Activated T-helper 1 cell treated with anti-CD3 and anti-CD28 coated beads, Interleukin-12 subunit alpha, Interleukin-12 subunit beta, Interleukin-2, Interleukin-4 antibody, amounts not matched to agents 30 ng/mL and 10 ng/mL and 1 ng/mL, durations not matched to agents 14 hours and 24 hours and 36 hours (primary cell): ENCODE measurements around the gene SEMA4A. TPM values are rescaled to one million over a fixed set of nuclear protein-coding genes. Genes with fewer than 3 reads are reported as not detected.

Experiments
- DNase-seq: peaks from one replicate; pipeline ENCODE4 v3.0.0; 2021; ENCODE audit warnings: low spot score
- H3K27ac Mint-ChIP-seq: one replicate; pipeline ENCODE4 v1.8.0; 2021; ENCODE audit warnings: mild to moderate bottlenecking, mixed read lengths
- H3K27me3 Mint-ChIP-seq: one replicate; pipeline ENCODE4 v1.8.0; 2022; ENCODE audit warnings: mild to moderate bottlenecking, moderate library complexity, mixed read lengths; ENCODE audit not compliant: insufficient read depth
- H3K36me3 Mint-ChIP-seq: one replicate; pipeline ENCODE4 v1.8.0; 2021; ENCODE audit warnings: low read depth, mixed read lengths
- H3K4me1 Mint-ChIP-seq: one replicate; pipeline ENCODE4 v1.8.0; 2021; ENCODE audit warnings: low read depth, mixed read lengths
- H3K4me3 Mint-ChIP-seq: one replicate; pipeline ENCODE4 v1.8.0; 2021; ENCODE audit warnings: mild to moderate bottlenecking, moderate library complexity, mixed read lengths
- H3K9me3 Mint-ChIP-seq: one replicate; pipeline ENCODE4 v1.8.0; 2021; ENCODE audit warnings: mixed read lengths
- intact Hi-C: fragments of 100-400 bp; cut with micrococcal nuclease; formaldehyde crosslinking; loops from one replicate; pipeline ENCODE4 v1.15.1; 2024
- total RNA-seq: library from RNA; stranded (reverse); gene quantifications from 2 replicates; pipeline ENCODE4 v1.2.3, GENCODE V29; 2022

Gene SEMA4A
- total RNA-seq, 1 donor from 2014 or later = 9.0 TPM

DNA sequence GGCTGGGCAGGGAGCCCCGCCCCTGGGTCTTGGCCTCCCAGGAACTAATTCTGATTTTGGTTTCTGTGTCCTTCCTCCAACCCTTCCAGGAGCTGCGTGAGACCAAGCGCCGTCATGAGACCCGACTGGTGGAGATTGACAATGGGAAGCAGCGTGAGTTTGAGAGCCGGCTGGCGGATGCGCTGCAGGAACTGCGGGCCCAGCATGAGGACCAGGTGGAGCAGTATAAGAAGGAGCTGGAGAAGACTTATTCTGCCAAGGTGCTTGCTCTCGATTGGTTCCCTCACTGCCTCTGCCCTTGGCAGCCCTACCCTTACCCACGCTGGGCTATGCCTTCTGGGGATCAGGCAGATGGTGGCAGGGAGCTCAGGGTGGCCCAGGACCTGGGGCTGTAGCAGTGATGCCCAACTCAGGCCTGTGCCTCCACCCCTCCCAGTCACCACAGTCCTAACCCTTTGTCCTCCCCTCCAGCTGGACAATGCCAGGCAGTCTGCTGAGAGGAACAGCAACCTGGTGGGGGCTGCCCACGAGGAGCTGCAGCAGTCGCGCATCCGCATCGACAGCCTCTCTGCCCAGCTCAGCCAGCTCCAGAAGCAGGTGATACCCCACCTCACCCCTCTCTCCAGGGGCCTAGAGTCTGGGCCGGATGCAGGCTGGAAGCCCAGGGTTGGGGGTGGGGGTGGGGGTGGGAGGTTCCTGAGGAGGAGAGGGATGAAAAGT is 18.5 kb upstream of the SEMA4A start:
- Mint-ChIP-seq H3K4me1 (peaks cover 6% of the 10 kb centered on the region), H3K27ac (no peak overlapping the region), H3K4me3 (no peak overlapping the region), H3K9me3 (no peaks in the 10 kb centered on the region), H3K36me3 (peaks cover 3% of the 10 kb centered on the region), H3K27me3 (peaks cover 3% of the 10 kb centered on the region)
- intact Hi-C loops = no loop called here
- no peak for DNase-seq

DNA sequence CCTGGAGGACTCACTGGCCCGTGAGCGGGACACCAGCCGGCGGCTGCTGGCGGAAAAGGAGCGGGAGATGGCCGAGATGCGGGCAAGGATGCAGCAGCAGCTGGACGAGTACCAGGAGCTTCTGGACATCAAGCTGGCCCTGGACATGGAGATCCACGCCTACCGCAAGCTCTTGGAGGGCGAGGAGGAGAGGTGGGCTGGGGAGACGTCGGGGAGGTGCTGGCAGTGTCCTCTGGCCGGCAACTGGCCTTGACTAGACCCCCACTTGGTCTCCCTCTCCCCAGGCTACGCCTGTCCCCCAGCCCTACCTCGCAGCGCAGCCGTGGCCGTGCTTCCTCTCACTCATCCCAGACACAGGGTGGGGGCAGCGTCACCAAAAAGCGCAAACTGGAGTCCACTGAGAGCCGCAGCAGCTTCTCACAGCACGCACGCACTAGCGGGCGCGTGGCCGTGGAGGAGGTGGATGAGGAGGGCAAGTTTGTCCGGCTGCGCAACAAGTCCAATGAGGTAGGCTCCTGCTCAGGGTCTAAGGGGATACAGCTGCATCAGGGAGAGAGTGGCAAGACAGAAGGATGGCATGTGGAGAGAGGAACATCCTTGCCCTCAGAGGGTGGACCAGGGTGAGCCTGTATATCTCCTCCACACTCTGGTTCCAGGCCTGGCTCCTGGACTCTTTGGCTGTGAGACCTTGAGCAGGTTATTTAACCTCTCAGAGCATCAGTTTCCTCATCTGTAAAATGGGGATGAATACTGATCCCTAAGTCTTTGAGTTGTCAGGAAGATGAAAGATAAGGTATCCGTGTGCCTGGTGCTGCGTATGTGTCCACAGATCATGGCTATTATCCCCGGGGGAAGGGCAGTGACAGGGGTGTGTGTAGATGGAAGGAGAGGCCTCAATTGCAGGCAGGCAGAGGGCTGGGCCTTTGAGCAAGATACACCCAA is 17.2 kb upstream of the SEMA4A start:
- Mint-ChIP-seq H3K36me3 (no peaks in the 10 kb centered on the region), H3K27me3 (peaks cover 3% of the 10 kb centered on the region), H3K4me1 (no peaks in the 10 kb centered on the region), H3K27ac (no peak overlapping the region), H3K9me3 (no peaks in the 10 kb centered on the region), H3K4me3 (no peak overlapping the region)
- no peak for DNase-seq
- intact Hi-C loops = no loop called here

DNA sequence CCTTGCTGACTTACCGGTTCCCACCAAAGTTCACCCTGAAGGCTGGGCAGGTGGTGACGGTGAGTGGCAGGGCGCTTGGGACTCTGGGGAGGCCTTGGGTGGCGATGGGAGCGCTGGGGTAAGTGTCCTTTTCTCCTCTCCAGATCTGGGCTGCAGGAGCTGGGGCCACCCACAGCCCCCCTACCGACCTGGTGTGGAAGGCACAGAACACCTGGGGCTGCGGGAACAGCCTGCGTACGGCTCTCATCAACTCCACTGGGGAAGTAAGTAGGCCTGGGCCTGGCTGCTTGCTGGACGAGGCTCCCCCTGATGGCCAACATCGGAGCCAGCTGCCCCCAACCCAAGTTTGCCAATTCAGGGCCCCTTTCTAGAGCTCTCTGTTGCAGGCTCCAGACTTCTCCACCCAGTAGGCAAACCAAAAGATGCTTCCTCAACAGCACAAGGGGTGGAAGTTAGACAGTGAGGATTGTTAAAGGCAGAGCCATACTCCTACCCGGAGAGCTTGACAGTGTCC is 16.4 kb upstream of the SEMA4A start:
- no peaks in the 10 kb centered on the region for H3K9me3 Mint-ChIP-seq
- H3K4me3 Mint-ChIP-seq = no peak overlapping the region
- no peak overlapping the region for H3K27ac Mint-ChIP-seq
- H3K27me3 Mint-ChIP-seq = peaks cover 3% of the 10 kb centered on the region
- intact Hi-C loops = no loop called here
- H3K4me1 Mint-ChIP-seq = no peaks in the 10 kb centered on the region
- H3K36me3 Mint-ChIP-seq = no peaks in the 10 kb centered on the region
- DNase-seq = no peak

DNA sequence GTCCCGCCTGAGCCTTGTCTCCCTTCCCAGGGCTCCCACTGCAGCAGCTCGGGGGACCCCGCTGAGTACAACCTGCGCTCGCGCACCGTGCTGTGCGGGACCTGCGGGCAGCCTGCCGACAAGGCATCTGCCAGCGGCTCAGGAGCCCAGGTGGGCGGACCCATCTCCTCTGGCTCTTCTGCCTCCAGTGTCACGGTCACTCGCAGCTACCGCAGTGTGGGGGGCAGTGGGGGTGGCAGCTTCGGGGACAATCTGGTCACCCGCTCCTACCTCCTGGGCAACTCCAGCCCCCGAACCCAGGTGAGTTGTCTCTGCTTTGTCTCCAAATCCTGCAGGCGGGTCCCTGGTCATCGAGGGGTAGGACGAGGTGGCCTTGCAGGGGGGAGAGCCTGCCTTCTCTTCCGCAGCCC is 14.9 kb upstream of the SEMA4A start:
- Mint-ChIP-seq H3K9me3 (no peaks in the 10 kb centered on the region), H3K36me3 (no peaks in the 10 kb centered on the region), H3K27ac (no peak overlapping the region), H3K27me3 (peaks cover 3% of the 10 kb centered on the region), H3K4me1 (no peaks in the 10 kb centered on the region), H3K4me3 (no peak overlapping the region)
- DNase-seq = no peak
- intact Hi-C loops = no loop called here

DNA sequence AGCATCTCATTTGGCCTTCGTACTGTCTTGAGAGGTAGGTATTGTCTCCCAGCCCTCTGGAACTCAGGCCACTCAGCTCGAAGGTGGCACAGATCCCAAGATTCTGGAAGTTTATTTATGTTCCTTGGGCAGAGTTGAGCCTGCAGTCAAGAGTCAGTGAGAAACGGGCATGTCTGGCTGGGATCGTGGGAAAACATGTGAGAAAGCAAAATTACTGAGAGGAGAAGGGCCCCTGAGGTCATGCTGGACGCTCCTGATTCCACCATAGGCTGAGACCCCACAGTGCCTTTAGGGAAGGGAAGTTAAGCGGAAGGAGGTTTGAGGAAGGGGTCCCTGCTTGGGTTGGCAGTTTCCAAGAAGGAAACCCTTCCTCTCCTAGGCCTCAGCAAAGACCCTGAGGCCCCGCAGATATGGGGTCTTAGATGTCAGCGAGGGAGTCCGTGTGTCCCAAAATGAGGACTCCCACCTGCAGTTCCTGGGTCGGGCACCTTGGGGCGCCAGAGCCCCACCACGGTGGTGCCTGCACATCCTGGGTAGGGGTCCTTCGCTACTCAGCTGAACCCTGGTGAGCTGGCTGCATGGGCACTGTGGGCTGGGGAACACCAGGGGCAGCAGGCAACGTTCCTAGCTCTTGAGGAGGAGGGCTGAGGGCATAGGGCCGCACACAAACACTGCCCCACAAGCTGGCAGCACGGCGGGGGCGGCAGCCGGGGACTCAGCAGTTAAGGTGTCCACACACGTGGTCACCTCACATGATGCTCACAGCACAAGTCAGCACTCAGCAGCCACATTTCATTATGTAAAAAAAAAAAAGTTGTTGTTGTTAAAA is 12.3 kb upstream of the SEMA4A start:
- H3K36me3 Mint-ChIP-seq = no peaks in the 10 kb centered on the region
- peaks cover 5% of the 10 kb centered on the region for H3K4me1 Mint-ChIP-seq

DNA sequence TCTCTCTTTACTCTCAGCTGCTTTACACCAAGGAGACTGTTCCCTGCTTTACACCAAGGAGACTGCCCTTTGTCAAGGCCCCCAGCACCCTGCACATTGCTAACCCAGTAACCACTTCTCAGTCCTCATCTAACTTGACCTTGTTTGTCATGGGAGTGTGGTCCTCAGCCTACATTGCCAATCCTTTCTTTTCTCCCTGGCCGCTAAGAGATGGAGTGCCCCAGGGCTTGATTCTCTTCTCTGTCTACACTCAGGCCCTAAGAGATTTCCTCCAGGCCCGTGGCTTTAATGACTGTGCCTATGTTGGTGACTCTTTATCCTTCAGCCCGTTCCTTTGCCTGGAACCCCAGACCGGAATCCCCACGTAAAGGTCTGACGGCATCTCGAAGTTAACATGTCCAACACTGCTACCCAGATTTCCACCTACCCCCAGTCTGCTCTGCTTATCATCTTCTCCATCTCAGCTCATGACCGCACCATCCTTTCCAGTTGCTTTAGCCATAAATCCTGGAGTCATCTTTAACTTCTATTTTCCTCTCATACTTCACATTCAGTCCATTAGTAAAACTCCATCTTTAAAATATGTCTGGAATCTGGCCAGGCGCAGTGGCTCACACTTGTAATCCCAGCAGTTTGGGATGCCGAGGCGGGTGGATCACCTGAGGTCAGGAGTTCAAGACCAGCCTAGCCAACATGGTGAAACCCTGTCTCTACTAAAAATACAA is 9.5 kb upstream of the SEMA4A start:
- intact Hi-C loops = no loop called here
- no peak overlapping the region for H3K4me3 Mint-ChIP-seq
- H3K4me1 Mint-ChIP-seq = peaks cover 28% of the 10 kb centered on the region
- H3K27ac Mint-ChIP-seq = no peak overlapping the region
- DNase-seq = no peak
- H3K9me3 Mint-ChIP-seq = no peaks in the 10 kb centered on the region
- peaks cover 3% of the 10 kb centered on the region for H3K27me3 Mint-ChIP-seq
- H3K36me3 Mint-ChIP-seq = no peaks in the 10 kb centered on the region

More for the DNA sequence above, 12.3 kb upstream of the SEMA4A start:
- no peaks in the 10 kb centered on the region for H3K9me3 Mint-ChIP-seq
- no peak overlapping the region for H3K27ac Mint-ChIP-seq
- peaks cover 3% of the 10 kb centered on the region for H3K27me3 Mint-ChIP-seq
- H3K4me3 Mint-ChIP-seq = no peak overlapping the region
- DNase-seq = no peak
- intact Hi-C loops = no loop called here

DNA sequence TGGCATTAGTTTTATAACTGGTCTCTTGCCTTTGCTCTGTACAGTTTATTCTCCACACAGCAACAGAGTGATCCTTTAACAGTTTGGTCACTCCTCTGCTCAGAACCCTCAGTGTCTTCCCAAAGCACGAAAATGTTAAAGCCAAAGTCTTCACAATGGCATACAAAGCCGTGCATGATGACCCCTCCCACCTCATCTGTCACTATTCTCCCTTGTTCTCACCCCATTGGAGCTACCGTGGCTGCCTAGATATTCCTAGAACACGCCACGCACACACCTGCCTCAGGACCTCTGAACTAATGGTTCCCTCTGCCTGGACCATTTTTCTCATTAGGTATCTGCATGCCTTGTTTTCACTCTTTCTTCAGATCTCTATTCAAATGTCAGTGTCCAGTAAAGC is 8.6 kb upstream of the SEMA4A start:
- Mint-ChIP-seq H3K27me3 (peaks cover 1% of the 10 kb centered on the region), H3K36me3 (no peaks in the 10 kb centered on the region), H3K4me1 (peaks cover 33% of the 10 kb centered on the region), H3K27ac (no peak overlapping the region), H3K9me3 (no peaks in the 10 kb centered on the region), H3K4me3 (no peak overlapping the region)
- DNase-seq = no peak
- intact Hi-C loops = no loop called here

DNA sequence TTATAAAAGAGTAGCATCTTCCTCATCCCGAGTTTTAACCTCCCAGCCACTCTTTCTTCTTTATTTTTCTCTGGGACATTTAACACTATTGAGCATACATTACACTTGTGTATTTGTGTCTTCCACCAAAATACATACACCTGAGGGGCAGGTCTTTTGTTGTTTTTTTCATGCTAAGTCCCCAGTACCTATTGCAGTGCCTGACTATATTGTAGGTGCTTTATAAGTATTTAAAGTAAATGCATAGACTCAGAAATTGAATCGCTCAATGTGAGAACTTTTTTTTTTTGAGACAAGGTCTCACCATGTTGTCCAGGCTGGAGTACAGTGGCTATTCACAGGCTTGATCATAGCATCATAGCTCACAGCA is 7.8 kb upstream of the SEMA4A start:
- no peak for DNase-seq
- Mint-ChIP-seq H3K27ac (peak overlapping the region; percentile 90), H3K4me1 (peaks cover 41% of the 10 kb centered on the region), H3K36me3 (no peaks in the 10 kb centered on the region), H3K9me3 (no peaks in the 10 kb centered on the region), H3K4me3 (no peak overlapping the region), H3K27me3 (no peaks in the 10 kb centered on the region)
- intact Hi-C loops = loop anchor here (1.0 to 2.0 kb wide), 4 partner anchors 48 to 173 kb away; partner anchors contain the start of gene SMG5

DNA sequence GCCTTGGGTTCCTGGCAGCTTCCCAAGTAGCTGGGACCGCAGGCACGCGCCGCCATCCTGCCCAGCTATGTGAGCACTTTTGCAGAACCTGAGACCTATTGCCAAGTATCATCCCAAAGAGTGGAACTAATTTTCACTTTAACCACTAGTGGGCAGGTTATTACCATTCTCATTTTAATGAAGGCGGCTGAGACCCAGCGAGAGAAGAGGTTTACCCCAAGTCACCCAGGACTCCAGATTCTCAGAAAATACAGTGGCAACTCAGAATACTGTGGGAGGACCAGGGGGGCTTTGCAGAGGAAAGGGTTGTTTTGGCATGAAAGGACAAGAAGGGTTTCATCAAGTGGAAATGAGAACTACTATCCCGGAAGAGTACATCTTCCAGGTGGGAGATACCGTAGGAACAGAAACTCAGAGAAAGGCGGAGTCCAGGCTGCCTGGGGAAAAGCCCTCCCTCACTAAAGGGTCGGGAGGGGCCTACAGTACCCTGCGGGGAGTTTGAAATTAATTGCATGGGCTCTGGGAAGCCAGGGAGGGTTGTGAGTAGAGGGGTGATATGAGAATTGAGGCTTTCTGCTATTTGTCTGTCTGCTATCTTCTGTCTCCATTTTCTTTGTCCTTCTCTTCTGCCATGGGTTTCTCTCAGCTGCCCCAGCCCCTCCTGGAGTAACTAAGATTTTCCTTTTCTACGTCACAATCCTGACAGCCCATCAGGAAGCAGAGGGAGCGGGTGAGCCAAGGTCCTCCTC is 7.2 kb upstream of the SEMA4A start:
- intact Hi-C loops = loop anchor here (1.0 to 2.0 kb wide), 4 partner anchors 47 to 173 kb away; partner anchors contain the start of gene SMG5
- H3K4me3 Mint-ChIP-seq = peak overlapping the region; percentile 64
- H3K27me3 Mint-ChIP-seq = no peaks in the 10 kb centered on the region
- peaks cover 43% of the 10 kb centered on the region for H3K4me1 Mint-ChIP-seq
- H3K36me3 Mint-ChIP-seq = no peaks in the 10 kb centered on the region
- peak; percentile 35 for DNase-seq
- no peaks in the 10 kb centered on the region for H3K9me3 Mint-ChIP-seq
- peak overlapping the region; percentile 90 for H3K27ac Mint-ChIP-seq

DNA sequence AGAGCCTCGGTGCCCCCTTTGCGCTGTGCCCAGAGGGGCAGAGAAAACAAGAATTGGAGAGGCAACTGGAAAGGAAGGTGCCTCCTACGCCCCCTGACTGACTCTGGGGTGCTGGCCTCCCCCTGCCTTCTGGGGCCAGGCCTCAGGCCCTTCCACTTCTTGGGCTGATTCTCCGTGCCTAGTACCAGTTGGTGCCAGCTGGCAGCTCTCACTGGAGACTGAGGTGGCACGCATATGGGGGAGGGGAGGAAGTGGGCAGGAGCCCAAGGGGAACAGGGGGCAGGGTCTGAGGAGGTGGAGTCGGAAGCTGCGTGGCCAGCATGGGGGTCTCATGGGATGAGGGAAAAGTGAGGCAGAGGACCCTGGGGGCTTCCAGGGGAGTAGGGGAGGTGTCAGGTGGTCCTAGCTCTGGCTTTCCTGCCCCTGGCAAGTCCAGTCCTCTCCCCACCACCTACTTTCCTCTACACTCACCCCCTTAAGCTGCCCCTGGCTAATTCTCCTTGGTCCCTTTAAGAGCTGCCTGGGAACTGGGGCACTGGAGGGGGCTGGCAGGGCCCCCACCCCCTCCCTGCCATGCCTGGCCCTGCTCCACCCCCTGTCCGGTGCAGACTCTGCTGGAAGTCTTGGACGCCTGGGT is 6.5 kb upstream of the SEMA4A start:
- Mint-ChIP-seq H3K36me3 (no peaks in the 10 kb centered on the region), H3K4me3 (no peak overlapping the region), H3K9me3 (no peaks in the 10 kb centered on the region), H3K27me3 (no peaks in the 10 kb centered on the region), H3K27ac (peak overlapping the region; percentile 90), H3K4me1 (peaks cover 44% of the 10 kb centered on the region)
- no peak for DNase-seq
- intact Hi-C loops = loop anchor here (1.0 to 2.0 kb wide), 4 partner anchors 46 to 172 kb away; partner anchors contain the start of gene SMG5

DNA sequence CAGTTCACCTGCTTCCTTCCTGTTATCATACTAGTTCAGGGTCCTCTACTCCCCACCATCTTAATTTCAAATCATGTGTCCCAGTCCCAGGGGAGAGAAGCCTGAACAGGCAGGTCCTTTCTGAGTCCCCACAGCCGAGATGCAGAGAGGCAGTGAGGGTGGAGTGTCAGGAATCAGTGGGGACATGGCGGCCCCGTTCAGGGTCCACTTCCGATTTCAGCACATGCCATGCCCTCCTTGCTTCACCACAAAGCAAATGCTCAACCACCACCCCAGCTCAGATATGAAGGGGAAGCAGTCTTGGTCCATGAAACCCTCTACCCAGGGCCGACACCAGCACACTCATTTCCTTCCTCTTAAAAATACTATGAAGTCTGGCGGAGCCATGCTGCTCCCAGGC is 5.2 kb upstream of the SEMA4A start:
- no peaks in the 10 kb centered on the region for H3K9me3 Mint-ChIP-seq
- peak overlapping the region; percentile 26 for H3K4me3 Mint-ChIP-seq
- H3K27ac Mint-ChIP-seq = peak overlapping the region; percentile 77
- intact Hi-C loops = no loop called here
- DNase-seq = no peak
- H3K27me3 Mint-ChIP-seq = no peaks in the 10 kb centered on the region
- peaks cover 58% of the 10 kb centered on the region for H3K4me1 Mint-ChIP-seq
- no peaks in the 10 kb centered on the region for H3K36me3 Mint-ChIP-seq
